ENCODE data around the gene TECR.

Gene TECR

GRCh38 chr19:14505488-14506239 lies 23.7 kb upstream of the TECR start:
- Histone ChIP-seq H3K4me1 (ENCODE audit: control insufficient read depth, low read depth, low read length) (no peaks in the 10 kb centered on the region), H2BK5ac (ENCODE audit: low read length) (no peak overlapping the region), H3K56ac (ENCODE audit: low read length) (no peak overlapping the region), H2BK120ac (ENCODE audit: low read depth, low read length) (no peak overlapping the region), H3K36me3 (ENCODE audit: control insufficient read depth, insufficient read depth, low read length) (no peaks in the 10 kb centered on the region), H3K18ac (ENCODE audit: low read length) (no peak overlapping the region), H3K4me2 (ENCODE audit: low read length) (no peak overlapping the region), H4K8ac (ENCODE audit: low read depth, low read length) (no peak overlapping the region), H3K79me1 (ENCODE audit: low read length) (no peaks in the 10 kb centered on the region), H3K9ac (ENCODE audit: low read length) (no peak overlapping the region), H3K27ac (ENCODE audit: low read depth, low read length) (no peak overlapping the region), H3K23ac (ENCODE audit: low read length) (no peak overlapping the region), H2AK5ac (ENCODE audit: low read length) (no peak overlapping the region), H3K27me3 (ENCODE audit: insufficient read depth, low read length, poor library complexity) (no peaks in the 10 kb centered on the region), H3K4ac (ENCODE audit: low read depth, low read length) (no peak overlapping the region), H2BK15ac (replicated peaks; ENCODE audit: low read depth) (no peak overlapping the region), H3K4me3 (ENCODE audit: low read length) (no peak overlapping the region), H3K79me2 (ENCODE audit: control insufficient read depth, insufficient read depth, low read length) (no peaks in the 10 kb centered on the region), H4K5ac (ENCODE audit: low read length) (no peak overlapping the region)
- peak; percentile 83 for DNase-seq
- WGBS (ENCODE audit: extremely low coverage, insufficient coverage, low lambda C conversion rate): no CpG with 5 or more reads among the region's 19 CpGs

- Histone ChIP-seq H4K5ac (ENCODE audit: low read length) (no peak overlapping the region), H3K4me2 (ENCODE audit: low read length) (no peak overlapping the region), H3K56ac (ENCODE audit: low read length) (no peak overlapping the region), H3K27ac (ENCODE audit: low read depth, low read length) (no peak overlapping the region), H2BK5ac (ENCODE audit: low read length) (no peak overlapping the region), H3K36me3 (ENCODE audit: control insufficient read depth, insufficient read depth, low read length) (no peaks in the 10 kb centered on the region), H3K9ac (ENCODE audit: low read length) (no peak overlapping the region), H3K23ac (ENCODE audit: low read length) (no peak overlapping the region), H3K4me1 (ENCODE audit: control insufficient read depth, low read depth, low read length) (no peaks in the 10 kb centered on the region), H2AK5ac (ENCODE audit: low read length) (no peak overlapping the region), H3K4me3 (ENCODE audit: low read length) (no peak overlapping the region), H4K8ac (ENCODE audit: low read depth, low read length) (no peak overlapping the region), H3K27me3 (ENCODE audit: insufficient read depth, low read length, poor library complexity) (no peaks in the 10 kb centered on the region), H3K79me1 (ENCODE audit: low read length) (no peaks in the 10 kb centered on the region), H2BK120ac (ENCODE audit: low read depth, low read length) (no peak overlapping the region), H3K4ac (ENCODE audit: low read depth, low read length) (no peak overlapping the region), H3K18ac (ENCODE audit: low read length) (no peak overlapping the region), H3K79me2 (ENCODE audit: control insufficient read depth, insufficient read depth, low read length) (no peaks in the 10 kb centered on the region), H2BK15ac (replicated peaks; ENCODE audit: low read depth) (no peak overlapping the region)
- DNase-seq: no peak
- WGBS (ENCODE audit: extremely low coverage, insufficient coverage, low lambda C conversion rate): no CpG with 5 or more reads among the region's 12 CpGs
These were observed 21.5 kb upstream of the TECR start for GRCh38 chr19:14507704-14508542.

DNA sequence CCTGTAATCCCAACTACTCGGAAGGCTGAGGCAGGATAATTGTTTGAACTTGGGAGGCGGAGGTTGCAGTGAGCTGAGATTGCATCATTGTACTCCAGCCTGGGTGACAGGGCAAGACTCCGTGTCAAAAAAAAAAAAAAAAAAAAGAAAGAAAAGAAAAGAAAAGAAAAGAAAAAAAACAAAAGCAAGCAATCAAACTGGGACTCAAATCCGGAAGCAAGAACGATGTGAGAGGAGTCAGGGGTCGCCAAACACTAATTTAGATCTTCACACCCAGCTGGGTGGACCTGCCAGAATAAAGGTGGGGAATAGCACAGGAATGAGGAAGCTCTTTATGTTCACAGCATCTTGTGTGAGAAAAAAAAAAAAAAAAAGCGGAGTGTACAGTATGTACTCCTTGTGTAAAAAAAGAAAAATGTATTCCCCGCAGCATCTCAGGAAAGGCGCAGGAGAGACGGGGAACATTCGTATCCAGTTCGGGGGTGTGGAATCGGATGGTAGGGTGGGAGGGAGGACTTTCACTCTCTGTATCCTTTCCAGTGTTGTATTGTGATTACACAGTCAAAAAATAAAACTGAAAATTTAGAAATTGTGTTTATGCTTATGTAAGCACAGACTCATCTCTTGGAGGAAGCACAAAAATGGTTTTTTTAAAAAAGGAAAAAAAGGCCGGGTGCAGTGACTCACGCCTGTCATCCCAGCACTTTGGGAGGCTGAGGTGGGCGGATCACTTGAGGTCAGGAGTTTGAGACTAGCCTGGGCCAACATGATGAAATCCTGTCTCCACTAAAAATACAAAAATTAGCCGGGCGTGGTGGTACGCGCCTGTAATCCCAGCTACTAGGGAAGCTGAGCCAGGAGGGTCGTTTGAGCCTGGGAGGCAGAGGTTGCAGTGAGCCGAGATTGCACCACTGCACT lies 18.8 kb upstream of the TECR start:
- Histone ChIP-seq H3K36me3 (ENCODE audit: control insufficient read depth, insufficient read depth, low read length) (peaks cover 9% of the 10 kb centered on the region), H3K27me3 (ENCODE audit: insufficient read depth, low read length, poor library complexity) (no peaks in the 10 kb centered on the region), H3K79me1 (ENCODE audit: low read length) (peaks cover 6% of the 10 kb centered on the region), H2BK15ac (replicated peaks; ENCODE audit: low read depth) (no peak overlapping the region), H2BK5ac (ENCODE audit: low read length) (no peak overlapping the region), H3K4me3 (ENCODE audit: low read length) (no peak overlapping the region), H3K23ac (ENCODE audit: low read length) (no peak overlapping the region), H3K79me2 (ENCODE audit: control insufficient read depth, insufficient read depth, low read length) (peaks cover 3% of the 10 kb centered on the region), H4K5ac (ENCODE audit: low read length) (no peak overlapping the region), H3K4me2 (ENCODE audit: low read length) (no peak overlapping the region), H3K56ac (ENCODE audit: low read length) (no peak overlapping the region), H3K9ac (ENCODE audit: low read length) (no peak overlapping the region), H3K18ac (ENCODE audit: low read length) (no peak overlapping the region), H2BK120ac (ENCODE audit: low read depth, low read length) (no peak overlapping the region), H2AK5ac (ENCODE audit: low read length) (no peak overlapping the region), H3K4me1 (ENCODE audit: control insufficient read depth, low read depth, low read length) (no peaks in the 10 kb centered on the region), H3K27ac (ENCODE audit: low read depth, low read length) (no peak overlapping the region), H4K8ac (ENCODE audit: low read depth, low read length) (no peak overlapping the region), H3K4ac (ENCODE audit: low read depth, low read length) (no peak overlapping the region)
- no CpG with 5 or more reads among the region's 22 CpGs for WGBS (ENCODE audit: extremely low coverage, insufficient coverage, low lambda C conversion rate)
- DNase-seq: no peak

DNA sequence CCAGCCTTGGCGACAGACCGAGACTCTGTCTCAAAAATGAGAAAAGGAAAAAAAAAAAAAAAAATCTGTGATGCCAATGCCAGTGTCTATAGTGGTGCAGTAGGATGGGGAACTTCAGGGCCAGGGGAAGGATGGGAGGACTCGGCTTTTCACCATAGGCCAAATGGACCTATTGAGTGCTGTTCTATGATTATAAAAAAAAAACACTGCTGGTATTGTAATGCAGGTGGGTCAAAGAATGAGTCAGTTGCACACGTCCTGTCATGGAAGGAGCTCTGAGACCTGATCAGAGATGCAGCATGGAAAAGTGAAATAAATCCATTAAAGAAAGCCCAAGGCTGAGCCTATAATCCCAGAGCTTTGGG lies 18.2 kb upstream of the TECR start:
- peaks cover 3% of the 10 kb centered on the region for H3K4me1 ChIP-seq (ENCODE audit: control insufficient read depth, low read depth, low read length)
- no peak overlapping the region for H3K9ac ChIP-seq (ENCODE audit: low read length)
- H2AK5ac ChIP-seq (ENCODE audit: low read length): no peak overlapping the region
- H3K27ac ChIP-seq (ENCODE audit: low read depth, low read length): no peak overlapping the region
- H4K5ac ChIP-seq (ENCODE audit: low read length): no peak overlapping the region
- DNase-seq: no peak
- no peak overlapping the region for H3K23ac ChIP-seq (ENCODE audit: low read length)
- no peak overlapping the region for H3K56ac ChIP-seq (ENCODE audit: low read length)
- no peak overlapping the region for H4K8ac ChIP-seq (ENCODE audit: low read depth, low read length)
- WGBS (ENCODE audit: extremely low coverage, insufficient coverage, low lambda C conversion rate): no CpG with 5 or more reads among the region's 4 CpGs
- no peak overlapping the region for H2BK5ac ChIP-seq (ENCODE audit: low read length)
- H3K4ac ChIP-seq (ENCODE audit: low read depth, low read length): no peak overlapping the region
- no peak overlapping the region for H2BK15ac ChIP-seq (replicated peaks; ENCODE audit: low read depth)
- no peak overlapping the region for H3K4me3 ChIP-seq (ENCODE audit: low read length)
- H3K4me2 ChIP-seq (ENCODE audit: low read length): no peak overlapping the region
- peaks cover 12% of the 10 kb centered on the region for H3K79me1 ChIP-seq (ENCODE audit: low read length)
- peaks cover 15% of the 10 kb centered on the region for H3K36me3 ChIP-seq (ENCODE audit: control insufficient read depth, insufficient read depth, low read length)
- H3K27me3 ChIP-seq (ENCODE audit: insufficient read depth, low read length, poor library complexity): no peaks in the 10 kb centered on the region
- H3K18ac ChIP-seq (ENCODE audit: low read length): no peak overlapping the region
- peaks cover 9% of the 10 kb centered on the region for H3K79me2 ChIP-seq (ENCODE audit: control insufficient read depth, insufficient read depth, low read length)
- no peak overlapping the region for H2BK120ac ChIP-seq (ENCODE audit: low read depth, low read length)

DNA sequence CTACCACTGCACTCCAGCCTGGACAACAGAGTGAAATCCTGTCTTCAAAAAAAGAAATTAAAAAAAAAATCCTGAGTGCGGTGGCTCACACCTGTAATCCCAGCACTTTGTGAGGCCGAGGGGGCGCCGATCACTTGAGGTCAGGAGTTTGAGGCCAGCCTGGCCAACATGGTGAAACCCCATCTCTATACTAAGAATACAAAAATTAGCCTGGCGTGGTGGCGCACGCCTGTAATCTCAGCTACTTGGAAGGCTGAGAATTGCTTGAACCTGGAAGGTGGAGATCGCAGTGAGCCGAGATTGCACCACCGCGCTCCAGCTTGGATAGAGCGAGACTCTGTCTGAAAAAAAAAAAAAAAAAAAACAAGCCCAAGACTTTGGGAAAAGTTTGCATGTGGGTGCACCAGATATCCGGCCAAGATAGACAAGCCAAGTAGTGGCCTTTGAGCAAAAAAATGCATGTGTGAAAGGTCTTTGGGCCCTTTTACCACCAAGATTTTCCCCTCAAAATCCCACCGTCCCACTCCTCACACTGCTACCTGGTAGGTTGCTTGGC lies 16.9 kb upstream of the TECR start:
- Histone ChIP-seq H4K5ac (ENCODE audit: low read length) (no peak overlapping the region), H3K79me1 (ENCODE audit: low read length) (peaks cover 19% of the 10 kb centered on the region), H2BK15ac (replicated peaks; ENCODE audit: low read depth) (no peak overlapping the region), H3K4ac (ENCODE audit: low read depth, low read length) (no peak overlapping the region), H3K56ac (ENCODE audit: low read length) (no peak overlapping the region), H3K27ac (ENCODE audit: low read depth, low read length) (no peak overlapping the region), H4K8ac (ENCODE audit: low read depth, low read length) (no peak overlapping the region), H3K27me3 (ENCODE audit: insufficient read depth, low read length, poor library complexity) (no peaks in the 10 kb centered on the region), H2BK120ac (ENCODE audit: low read depth, low read length) (no peak overlapping the region), H3K79me2 (ENCODE audit: control insufficient read depth, insufficient read depth, low read length) (peaks cover 22% of the 10 kb centered on the region), H3K18ac (ENCODE audit: low read length) (no peak overlapping the region), H2BK5ac (ENCODE audit: low read length) (no peak overlapping the region), H2AK5ac (ENCODE audit: low read length) (no peak overlapping the region), H3K4me3 (ENCODE audit: low read length) (no peak overlapping the region), H3K23ac (ENCODE audit: low read length) (no peak overlapping the region), H3K36me3 (ENCODE audit: control insufficient read depth, insufficient read depth, low read length) (peaks cover 17% of the 10 kb centered on the region), H3K9ac (ENCODE audit: low read length) (no peak overlapping the region), H3K4me1 (ENCODE audit: control insufficient read depth, low read depth, low read length) (peaks cover 8% of the 10 kb centered on the region), H3K4me2 (ENCODE audit: low read length) (no peak overlapping the region)
- no peak for DNase-seq
- no CpG with 5 or more reads among the region's 14 CpGs for WGBS (ENCODE audit: extremely low coverage, insufficient coverage, low lambda C conversion rate)
